GM23248 (cell line): Measurements from ENCODE around the gene HAGHL. TPM values are rescaled to one million over a fixed set of nuclear protein-coding genes. Genes with fewer than 3 reads are reported as not detected.

ENCODE experiments used
- DNase-seq: peaks from one replicate; pipeline ENCODE4 v3.0.0-alpha.2; 2015
- H2AFZ ChIP-seq: fragments of 200-600 bp; sonication (generic); 2 replicates; pipeline ENCODE4 v1.6.1; 2016; ENCODE audit warnings: antibody characterized with exemption
- H3F3A ChIP-seq: fragments of 200-600 bp; sonication (generic); 2 replicates; pipeline ENCODE4 v1.6.1; 2016; ENCODE audit warnings: mild to moderate bottlenecking, antibody characterized with exemption, mixed run types; ENCODE audit not compliant: insufficient read depth
- H3K27ac ChIP-seq: fragments of 200-600 bp; sonication (generic); 2 replicates; pipeline ENCODE4 v1.5.1; 2016; ENCODE audit warnings: mild to moderate bottlenecking
- H3K27me3 ChIP-seq: fragments of 200-600 bp; sonication (generic); replicated peaks from 2 replicates; pipeline ENCODE4 v1.6.1; 2016; ENCODE audit warnings: mild to moderate bottlenecking; ENCODE audit not compliant: insufficient read depth
- H3K36me3 ChIP-seq: fragments of 200-600 bp; sonication (generic); 2 replicates; pipeline ENCODE4 v1.6.1; 2016; ENCODE audit warnings: low read depth, mild to moderate bottlenecking
- H3K4me1 ChIP-seq: fragments of 200-600 bp; sonication (generic); 2 replicates; pipeline ENCODE4 v1.6.1; 2016; ENCODE audit warnings: mild to moderate bottlenecking; ENCODE audit not compliant: insufficient read depth
- H3K4me2 ChIP-seq: fragments of 200-600 bp; sonication (generic); one replicate; pipeline ENCODE4 v1.6.1; 2016; ENCODE audit warnings: mild to moderate bottlenecking; ENCODE audit not compliant: unreplicated experiment
- H3K4me3 ChIP-seq: fragments of 200-600 bp; sonication (generic); 2 replicates; pipeline ENCODE4 v1.5.1; 2016; ENCODE audit warnings: mild to moderate bottlenecking
- H3K79me2 ChIP-seq: fragments of 200-600 bp; sonication (generic); 2 replicates; pipeline ENCODE4 v1.6.1; 2016; ENCODE audit warnings: mild to moderate bottlenecking; ENCODE audit not compliant: insufficient read depth
- H3K9ac ChIP-seq: fragments of 200-600 bp; sonication (generic); 2 replicates; pipeline ENCODE4 v1.6.1; 2016; ENCODE audit warnings: mild to moderate bottlenecking
- H3K9me2 ChIP-seq: fragments of 200-600 bp; sonication (generic); 2 replicates; pipeline ENCODE4 v1.6.1; 2016; ENCODE audit warnings: mixed run types, mild to moderate bottlenecking, moderate library complexity; ENCODE audit not compliant: insufficient read depth
- H3K9me3 ChIP-seq: fragments of 200-600 bp; sonication (generic); one replicate; pipeline ENCODE4 v1.6.1; 2017; ENCODE audit warnings: low read depth
- H4K20me1 ChIP-seq: fragments of 200-600 bp; sonication (generic); 2 replicates; pipeline ENCODE4 v1.6.0; 2016; ENCODE audit not compliant: insufficient read depth
- EZH2 ChIP-seq: fragments of 200-600 bp; sonication (generic); IDR thresholded peaks from 2 replicates; pipeline ENCODE4 v1.6.1; 2018; ENCODE audit warnings: antibody characterized with exemption, mild to moderate bottlenecking; ENCODE audit not compliant: insufficient read depth, poor library complexity, severe bottlenecking
- EZH2phosphoT487 ChIP-seq: fragments of 200-600 bp; sonication (generic); IDR thresholded peaks from 2 replicates; pipeline ENCODE4 v1.6.1; 2018; ENCODE audit warnings: antibody characterized with exemption, moderate library complexity, mild to moderate bottlenecking, low read depth; ENCODE audit not compliant: insufficient read depth
- WGBS, 2 experiments: methylation state at CpG; one replicate each; pipeline ENCODE4 v1.1.6; 2015 to 2017; ENCODE audit warnings: low lambda C conversion rate in 2 of 2, low coverage in 1 of 2; ENCODE audit errors: missing lambda C conversion rate in 2 of 2; 5-methylcytosine and 5-hydroxymethylcytosine counted together
- in situ Hi-C: fragments of 300-500 bp; cut with MboI; formaldehyde crosslinking; loops from 2 replicates; pipeline ENCODE4 v1.15.0; 2020
- polyA plus RNA-seq: library from polyadenylated mRNA; unstranded; fragments of >200 nt; fragmentation: Nextera tagmentation; extraction: Ambion mirVana; gene quantifications from 2 replicates; pipeline ENCODE4 v1.2.1, GENCODE V29; 2016
- total RNA-seq: library from RNA; depleted of rRNA; stranded (reverse); fragments of >200 nt; shearing (Covaris generic); gene quantifications from 2 replicates; pipeline ENCODE4 v1.2.3, GENCODE V29; 2014

Gene HAGHL
- total and polyA plus RNA-seq, 2 experiments from 2014 or later = 7.8 to 64.8 TPM

- Histone ChIP-seq H4K20me1 (no peaks in the 10 kb centered on the region), H3F3A (no peaks in the 10 kb centered on the region), H3K4me1 (no peaks in the 10 kb centered on the region), H3K9ac (no peak overlapping the region), H3K9me3 (no peaks in the 10 kb centered on the region), H3K4me2 (no peak overlapping the region), H3K79me2 (no peaks in the 10 kb centered on the region), H3K27ac (no peak overlapping the region), H3K36me3 (no peaks in the 10 kb centered on the region), H3K27me3 (no peaks in the 10 kb centered on the region), H3K4me3 (no peak overlapping the region), H2AFZ (no peak overlapping the region), H3K9me2 (no peaks in the 10 kb centered on the region)
- in situ Hi-C loops = no loop called here
- no peak for TF ChIP-seq EZH2
- no peak for TF ChIP-seq EZH2phosphoT487
- DNase-seq = no peak
- WGBS, 2 experiments = 69 to 77% methylated on average over 15 to 21 of the region's 21 CpGs
Observed at GRCh38 chr16:763369-764183, 36.7 kb downstream of the HAGHL start.

GRCh38 chr16:764184-764750 lies 37.4 kb downstream of the HAGHL start:
- in situ Hi-C loops = no loop called here
- Histone ChIP-seq H3K4me2 (no peak overlapping the region), H4K20me1 (no peaks in the 10 kb centered on the region), H3K36me3 (no peaks in the 10 kb centered on the region), H2AFZ (no peak overlapping the region), H3K27ac (no peak overlapping the region), H3K79me2 (no peaks in the 10 kb centered on the region), H3K9ac (no peak overlapping the region), H3K9me2 (no peaks in the 10 kb centered on the region), H3K4me3 (no peak overlapping the region), H3K9me3 (no peaks in the 10 kb centered on the region), H3F3A (no peaks in the 10 kb centered on the region), H3K27me3 (no peaks in the 10 kb centered on the region), H3K4me1 (no peaks in the 10 kb centered on the region)
- no peak for DNase-seq
- 53 to 67% methylated on average over 15 to 18 of the region's 20 CpGs for WGBS, 2 experiments
- TF ChIP-seq EZH2 (no peak), EZH2phosphoT487 (no peak)

- Histone ChIP-seq H3K27ac (no peak overlapping the region), H3F3A (no peaks in the 10 kb centered on the region), H3K9me3 (no peaks in the 10 kb centered on the region), H3K4me2 (no peak overlapping the region), H3K9ac (no peak overlapping the region), H3K36me3 (no peaks in the 10 kb centered on the region), H2AFZ (no peak overlapping the region), H4K20me1 (no peaks in the 10 kb centered on the region), H3K27me3 (no peaks in the 10 kb centered on the region), H3K4me1 (no peaks in the 10 kb centered on the region), H3K4me3 (no peak overlapping the region), H3K79me2 (no peaks in the 10 kb centered on the region), H3K9me2 (no peaks in the 10 kb centered on the region)
- no peak for TF ChIP-seq EZH2phosphoT487
- no peak for TF ChIP-seq EZH2
- in situ Hi-C loops = no loop called here
- DNase-seq = no peak
- 59 to 62% methylated on average over 14 to 35 of the region's 38 CpGs for WGBS, 2 experiments
Observed at GRCh38 chr16:764848-765487, 38.1 kb downstream of the HAGHL start.

- H2AFZ ChIP-seq = no peak overlapping the region
- H3K36me3 ChIP-seq = no peaks in the 10 kb centered on the region
- in situ Hi-C loops = no loop called here
- H3K9ac ChIP-seq = no peak overlapping the region
- H3K27ac ChIP-seq = no peak overlapping the region
- no peaks in the 10 kb centered on the region for H3K27me3 ChIP-seq
- WGBS, 2 experiments = 85 to 91% methylated on average over 7 to 29 of the region's 29 CpGs
- no peaks in the 10 kb centered on the region for H3F3A ChIP-seq
- no peak for DNase-seq
- H4K20me1 ChIP-seq = no peaks in the 10 kb centered on the region
- no peaks in the 10 kb centered on the region for H3K4me1 ChIP-seq
- TF ChIP-seq EZH2 (no peak), EZH2phosphoT487 (no peak)
- H3K79me2 ChIP-seq = no peaks in the 10 kb centered on the region
- H3K9me2 ChIP-seq = no peaks in the 10 kb centered on the region
- no peaks in the 10 kb centered on the region for H3K9me3 ChIP-seq
- H3K4me3 ChIP-seq = no peak overlapping the region
- no peak overlapping the region for H3K4me2 ChIP-seq
Observed at GRCh38 chr16:765488-765865, 38.6 kb downstream of the HAGHL start.
